ENCODE data around the gene RRAD.
A peak's percentile ranks its signal among the peaks of the same experiment; 100 is the strongest.

RRAD gene

GRCh38 chr16:66872943-66873684, 52.2 kb downstream of the RRAD start:
- peak; percentile 100 for DNase-seq

DNA sequence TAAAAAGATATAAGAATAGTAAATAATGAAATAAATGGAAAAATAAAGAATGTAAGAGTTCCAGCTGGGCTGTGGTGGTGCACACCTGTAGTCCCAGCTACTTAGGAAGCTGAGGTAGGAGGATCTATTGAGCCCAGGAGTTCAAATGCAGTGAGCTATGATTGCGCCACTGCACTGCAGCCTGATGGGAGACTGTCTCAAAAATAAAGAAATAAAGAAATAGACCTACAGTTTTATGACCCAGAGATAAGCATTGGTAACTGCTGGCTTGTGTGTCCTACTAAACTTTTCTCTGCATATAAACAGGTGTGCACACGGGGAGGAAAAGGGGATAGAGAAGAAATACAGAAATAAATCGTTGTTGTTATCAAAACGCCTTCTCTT, 52.8 kb downstream of the RRAD start:
- no peak for DNase-seq

- DNase-seq, result no peak
Observed at GRCh38 chr16:66871840-66872239, 53.5 kb downstream of the RRAD start.

All from fibroblast of skin of right biceps (primary cell).